Ramos (cell line): Measurements from ENCODE around the gene AFMID.

Experiments used
- in situ Hi-C: fragments of 300-500 bp; cut with MboI; formaldehyde crosslinking; loops from one replicate; pipeline ENCODE4 v1.14.3; 2022; ENCODE audit warnings: low sequenced_read_pairs; ENCODE audit not compliant: unreplicated experiment

AFMID gene

DNA sequence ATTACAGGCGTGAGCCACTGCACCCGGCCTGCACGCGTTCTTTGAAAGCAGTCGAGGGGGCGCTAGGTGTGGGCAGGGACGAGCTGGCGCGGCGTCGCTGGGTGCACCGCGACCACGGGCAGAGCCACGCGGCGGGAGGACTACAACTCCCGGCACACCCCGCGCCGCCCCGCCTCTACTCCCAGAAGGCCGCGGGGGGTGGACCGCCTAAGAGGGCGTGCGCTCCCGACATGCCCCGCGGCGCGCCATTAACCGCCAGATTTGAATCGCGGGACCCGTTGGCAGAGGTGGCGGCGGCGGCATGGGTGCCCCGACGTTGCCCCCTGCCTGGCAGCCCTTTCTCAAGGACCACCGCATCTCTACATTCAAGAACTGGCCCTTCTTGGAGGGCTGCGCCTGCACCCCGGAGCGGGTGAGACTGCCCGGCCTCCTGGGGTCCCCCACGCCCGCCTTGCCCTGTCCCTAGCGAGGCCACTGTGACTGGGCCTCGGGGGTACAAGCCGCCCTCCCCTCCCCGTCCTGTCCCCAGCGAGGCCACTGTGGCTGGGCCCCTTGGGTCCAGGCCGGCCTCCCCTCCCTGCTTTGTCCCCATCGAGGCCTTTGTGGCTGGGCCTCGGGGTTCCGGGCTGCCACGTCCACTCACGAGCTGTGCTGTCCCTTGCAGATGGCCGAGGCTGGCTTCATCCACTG lies 27.0 kb downstream of the AFMID start, which contains the start of gene BIRC5:
Gene BIRC5, plus strand, starts transcription at position 238 of the 690 bp plus-strand sequence. Its CDS starts 64 bp downstream, at position 302.
- in situ Hi-C loops, result no loop called here

DNA sequence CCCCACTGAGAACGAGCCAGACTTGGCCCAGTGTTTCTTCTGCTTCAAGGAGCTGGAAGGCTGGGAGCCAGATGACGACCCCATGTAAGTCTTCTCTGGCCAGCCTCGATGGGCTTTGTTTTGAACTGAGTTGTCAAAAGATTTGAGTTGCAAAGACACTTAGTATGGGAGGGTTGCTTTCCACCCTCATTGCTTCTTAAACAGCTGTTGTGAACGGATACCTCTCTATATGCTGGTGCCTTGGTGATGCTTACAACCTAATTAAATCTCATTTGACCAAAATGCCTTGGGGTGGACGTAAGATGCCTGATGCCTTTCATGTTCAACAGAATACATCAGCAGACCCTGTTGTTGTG lies 27.5 kb downstream of the AFMID start:
- in situ Hi-C loops, result no loop called here

DNA sequence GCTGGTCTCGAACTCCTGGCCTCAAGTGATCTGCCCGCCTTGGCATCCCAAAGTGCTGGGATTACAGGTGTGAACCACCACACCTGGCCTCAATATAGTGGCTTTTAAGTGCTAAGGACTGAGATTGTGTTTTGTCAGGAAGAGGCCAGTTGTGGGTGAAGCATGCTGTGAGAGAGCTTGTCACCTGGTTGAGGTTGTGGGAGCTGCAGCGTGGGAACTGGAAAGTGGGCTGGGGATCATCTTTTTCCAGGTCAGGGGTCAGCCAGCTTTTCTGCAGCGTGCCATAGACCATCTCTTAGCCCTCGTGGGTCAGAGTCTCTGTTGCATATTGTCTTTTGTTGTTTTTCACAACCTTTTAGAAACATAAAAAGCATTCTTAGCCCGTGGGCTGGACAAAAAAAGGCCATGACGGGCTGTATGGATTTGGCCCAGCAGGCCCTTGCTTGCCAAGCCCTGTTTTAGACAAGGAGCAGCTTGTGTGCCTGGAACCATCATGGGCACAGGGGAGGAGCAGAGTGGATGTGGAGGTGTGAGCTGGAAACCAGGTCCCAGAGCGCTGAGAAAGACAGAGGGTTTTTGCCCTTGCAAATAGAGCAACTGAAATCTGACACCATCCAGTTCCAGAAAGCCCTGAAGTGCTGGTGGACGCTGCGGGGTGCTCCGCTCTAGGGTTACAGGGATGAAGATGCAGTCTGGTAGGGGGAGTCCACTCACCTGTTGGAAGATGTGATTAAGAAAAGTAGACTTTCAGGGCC lies 32.4 kb downstream of the AFMID start:
- in situ Hi-C loops, result no loop called here

DNA sequence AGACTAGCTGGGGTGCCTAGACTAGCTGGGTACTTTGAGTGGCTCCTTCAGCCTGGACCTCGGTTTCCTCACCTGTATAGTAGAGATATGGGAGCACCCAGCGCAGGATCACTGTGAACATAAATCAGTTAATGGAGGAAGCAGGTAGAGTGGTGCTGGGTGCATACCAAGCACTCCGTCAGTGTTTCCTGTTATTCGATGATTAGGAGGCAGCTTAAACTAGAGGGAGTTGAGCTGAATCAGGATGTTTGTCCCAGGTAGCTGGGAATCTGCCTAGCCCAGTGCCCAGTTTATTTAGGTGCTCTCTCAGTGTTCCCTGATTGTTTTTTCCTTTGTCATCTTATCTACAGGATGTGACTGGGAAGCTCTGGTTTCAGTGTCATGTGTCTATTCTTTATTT lies 35.9 kb downstream of the AFMID start:
- in situ Hi-C loops, result no loop called here

DNA sequence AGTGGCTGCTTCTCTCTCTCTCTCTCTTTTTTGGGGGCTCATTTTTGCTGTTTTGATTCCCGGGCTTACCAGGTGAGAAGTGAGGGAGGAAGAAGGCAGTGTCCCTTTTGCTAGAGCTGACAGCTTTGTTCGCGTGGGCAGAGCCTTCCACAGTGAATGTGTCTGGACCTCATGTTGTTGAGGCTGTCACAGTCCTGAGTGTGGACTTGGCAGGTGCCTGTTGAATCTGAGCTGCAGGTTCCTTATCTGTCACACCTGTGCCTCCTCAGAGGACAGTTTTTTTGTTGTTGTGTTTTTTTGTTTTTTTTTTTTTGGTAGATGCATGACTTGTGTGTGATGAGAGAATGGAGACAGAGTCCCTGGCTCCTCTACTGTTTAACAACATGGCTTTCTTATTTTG lies 36.6 kb downstream of the AFMID start:
- in situ Hi-C loops, result no loop called here

DNA sequence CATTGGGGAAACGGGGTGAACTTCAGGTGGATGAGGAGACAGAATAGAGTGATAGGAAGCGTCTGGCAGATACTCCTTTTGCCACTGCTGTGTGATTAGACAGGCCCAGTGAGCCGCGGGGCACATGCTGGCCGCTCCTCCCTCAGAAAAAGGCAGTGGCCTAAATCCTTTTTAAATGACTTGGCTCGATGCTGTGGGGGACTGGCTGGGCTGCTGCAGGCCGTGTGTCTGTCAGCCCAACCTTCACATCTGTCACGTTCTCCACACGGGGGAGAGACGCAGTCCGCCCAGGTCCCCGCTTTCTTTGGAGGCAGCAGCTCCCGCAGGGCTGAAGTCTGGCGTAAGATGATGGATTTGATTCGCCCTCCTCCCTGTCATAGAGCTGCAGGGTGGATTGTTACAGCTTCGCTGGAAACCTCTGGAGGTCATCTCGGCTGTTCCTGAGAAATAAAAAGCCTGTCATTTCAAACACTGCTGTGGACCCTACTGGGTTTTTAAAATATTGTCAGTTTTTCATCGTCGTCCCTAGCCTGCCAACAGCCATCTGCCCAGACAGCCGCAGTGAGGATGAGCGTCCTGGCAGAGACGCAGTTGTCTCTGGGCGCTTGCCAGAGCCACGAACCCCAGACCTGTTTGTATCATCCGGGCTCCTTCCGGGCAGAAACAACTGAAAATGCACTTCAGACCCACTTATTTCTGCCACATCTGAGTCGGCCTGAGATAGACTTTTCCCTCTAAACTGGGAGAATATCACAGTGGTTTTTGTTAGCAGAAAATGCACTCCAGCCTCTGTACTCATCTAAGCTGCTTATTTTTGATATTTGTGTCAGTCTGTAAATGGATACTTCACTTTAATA lies 37.3 kb downstream of the AFMID start:
- in situ Hi-C loops, result no loop called here

DNA sequence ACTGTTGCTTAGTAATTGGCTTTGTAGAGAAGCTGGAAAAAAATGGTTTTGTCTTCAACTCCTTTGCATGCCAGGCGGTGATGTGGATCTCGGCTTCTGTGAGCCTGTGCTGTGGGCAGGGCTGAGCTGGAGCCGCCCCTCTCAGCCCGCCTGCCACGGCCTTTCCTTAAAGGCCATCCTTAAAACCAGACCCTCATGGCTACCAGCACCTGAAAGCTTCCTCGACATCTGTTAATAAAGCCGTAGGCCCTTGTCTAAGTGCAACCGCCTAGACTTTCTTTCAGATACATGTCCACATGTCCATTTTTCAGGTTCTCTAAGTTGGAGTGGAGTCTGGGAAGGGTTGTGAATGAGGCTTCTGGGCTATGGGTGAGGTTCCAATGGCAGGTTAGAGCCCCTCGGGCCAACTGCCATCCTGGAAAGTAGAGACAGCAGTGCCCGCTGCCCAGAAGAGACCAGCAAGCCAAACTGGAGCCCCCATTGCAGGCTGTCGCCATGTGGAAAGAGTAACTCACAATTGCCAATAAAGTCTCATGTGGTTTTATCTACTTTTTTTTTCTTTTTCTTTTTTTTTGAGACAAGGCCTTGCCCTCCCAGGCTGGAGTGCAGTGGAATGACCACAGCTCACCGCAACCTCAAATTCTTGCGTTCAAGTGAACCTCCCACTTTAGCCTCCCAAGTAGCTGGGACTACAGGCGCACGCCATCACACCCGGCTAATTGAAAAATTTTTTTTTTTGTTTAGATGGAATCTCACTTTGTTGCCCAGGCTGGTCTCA lies 38.1 kb downstream of the AFMID start:
- in situ Hi-C loops, result no loop called here

DNA sequence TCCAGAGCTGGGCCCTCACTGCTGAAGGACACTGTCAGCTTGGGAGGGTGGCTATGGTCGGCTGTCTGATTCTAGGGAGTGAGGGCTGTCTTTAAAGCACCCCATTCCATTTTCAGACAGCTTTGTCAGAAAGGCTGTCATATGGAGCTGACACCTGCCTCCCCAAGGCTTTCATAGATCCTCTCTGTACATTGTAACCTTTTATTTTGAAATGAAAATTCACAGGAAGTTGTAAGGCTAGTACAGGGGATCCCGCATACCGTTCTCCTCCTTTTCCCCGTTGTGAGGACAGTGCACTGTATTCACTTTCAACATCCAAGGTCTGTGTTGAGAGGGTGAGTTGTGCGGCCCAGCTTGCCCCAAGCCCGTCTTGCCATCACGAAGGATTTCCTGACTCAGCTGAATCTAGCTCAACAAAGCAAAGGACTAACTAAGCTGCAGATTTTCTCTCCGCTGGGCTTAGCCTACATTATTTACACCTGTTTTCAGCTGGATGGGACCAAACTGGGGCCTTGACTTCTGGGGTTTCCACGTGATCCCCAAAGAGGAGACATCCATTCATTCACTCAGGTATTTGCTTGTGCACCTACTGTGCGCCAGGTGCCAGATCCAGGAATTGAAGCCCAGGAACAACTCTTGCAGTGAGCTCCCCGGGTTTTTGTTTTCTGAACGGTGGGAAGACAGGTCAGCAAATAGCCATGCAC lies 39.0 kb downstream of the AFMID start:
- in situ Hi-C loops, result no loop called here

DNA sequence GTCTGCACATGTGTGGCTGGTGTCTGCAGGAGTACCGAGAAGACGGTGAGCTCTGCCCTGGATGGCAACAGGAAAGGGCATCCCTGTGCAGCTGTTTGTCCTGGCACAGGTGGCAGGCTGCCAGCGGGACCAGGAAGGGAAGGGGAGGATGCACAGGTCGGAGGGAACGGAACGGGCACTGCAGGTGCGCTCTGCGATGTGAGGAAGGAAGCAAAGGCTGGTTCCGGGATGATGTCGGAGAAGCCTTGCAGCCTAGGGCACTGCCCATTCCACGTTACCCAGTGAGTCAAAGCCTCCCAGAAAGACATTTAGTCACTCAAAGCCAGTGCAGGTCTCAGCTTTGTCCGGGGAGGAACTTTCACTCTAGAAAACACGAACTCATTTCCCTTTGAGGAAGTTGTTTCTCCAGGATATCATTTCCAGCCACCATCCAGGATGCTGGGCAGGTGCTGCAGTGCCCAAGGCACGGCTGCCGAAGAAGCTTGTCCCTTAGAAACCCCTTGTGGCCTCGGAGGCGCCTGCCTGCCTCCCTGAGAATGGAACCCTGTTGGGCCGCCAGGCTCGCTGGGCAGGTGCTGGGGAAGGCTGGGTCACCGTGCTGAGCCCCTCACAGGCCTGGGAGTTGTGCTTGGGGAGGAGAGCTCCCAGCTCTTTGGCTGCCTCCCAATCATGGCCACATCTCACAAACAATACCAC lies 39.7 kb downstream of the AFMID start:
- in situ Hi-C loops, result no loop called here

DNA sequence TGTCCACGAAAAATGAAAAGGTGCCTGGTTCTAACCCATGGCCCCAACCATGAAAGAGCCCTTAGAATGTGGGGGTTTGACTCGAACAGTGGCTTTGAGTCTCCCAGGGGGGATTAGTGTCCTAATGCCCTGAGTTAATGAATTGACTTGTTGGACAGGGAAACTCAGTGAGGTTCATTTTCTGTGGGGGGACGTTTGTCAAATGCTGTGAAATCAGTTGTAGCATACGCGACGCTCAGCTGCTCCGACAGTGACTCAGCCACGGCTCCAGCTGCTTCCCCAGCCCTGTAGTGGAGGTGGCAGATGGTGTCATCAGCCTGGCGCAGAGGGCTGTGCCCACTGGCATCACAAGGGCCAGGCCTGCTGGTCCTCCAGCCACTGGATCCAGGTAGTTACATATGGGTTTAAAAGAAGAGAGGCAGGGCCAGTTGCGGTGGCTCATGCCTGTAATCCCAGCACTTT lies 40.3 kb downstream of the AFMID start:
- in situ Hi-C loops, result no loop called here

DNA sequence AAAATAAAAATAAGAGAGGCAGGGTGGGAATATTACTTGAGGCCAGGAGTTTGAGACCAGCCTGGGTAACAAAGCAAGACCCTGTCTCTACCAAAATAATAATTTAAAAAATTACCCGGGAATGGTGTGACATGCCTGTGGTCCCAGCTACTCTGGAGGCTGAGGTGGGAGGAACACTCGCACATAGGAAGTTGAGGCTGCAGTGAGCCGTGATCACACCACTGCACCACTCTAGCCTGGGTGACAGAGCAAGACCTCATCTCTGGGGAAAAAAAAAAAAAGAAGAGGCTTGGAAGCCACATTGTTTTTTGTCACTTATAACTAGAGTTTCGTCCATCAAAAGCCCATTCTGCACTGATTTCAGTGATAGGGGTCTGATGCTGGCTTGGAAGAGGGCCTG lies 41.0 kb downstream of the AFMID start:
- in situ Hi-C loops, result no loop called here

DNA sequence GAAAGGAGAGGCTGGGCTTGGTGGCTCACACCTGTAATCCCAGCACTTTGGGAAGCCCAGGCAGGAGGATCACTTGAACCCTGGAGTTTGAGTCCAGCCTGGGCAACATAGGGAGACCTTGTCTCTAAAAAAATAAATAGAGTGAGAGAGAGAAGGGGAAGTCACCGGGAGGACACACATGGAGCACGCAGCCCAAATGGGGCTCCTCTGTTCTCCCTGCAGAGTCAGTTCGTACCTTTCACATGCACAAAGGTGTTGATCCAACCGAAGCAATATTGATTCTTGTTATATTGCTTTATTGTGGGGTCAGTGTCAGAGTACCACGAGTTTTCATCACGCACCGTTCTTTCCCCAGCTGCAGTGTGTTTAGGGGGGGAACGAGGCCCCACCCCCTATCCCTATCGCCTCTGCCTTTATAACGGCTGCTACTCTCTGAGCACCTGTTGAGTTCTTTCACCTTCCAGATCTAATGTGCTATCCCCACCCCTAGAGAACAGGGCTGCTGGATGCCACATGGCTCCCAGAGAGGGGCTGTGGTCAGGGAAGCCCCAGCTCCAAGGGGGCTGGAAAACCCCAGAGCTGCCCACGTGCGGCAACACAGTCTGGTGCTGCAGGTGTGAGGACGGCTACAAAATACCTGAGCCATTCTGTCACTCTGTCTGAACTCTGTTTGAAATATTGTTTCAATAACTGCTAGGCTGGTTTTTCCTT lies 43.2 kb downstream of the AFMID start:
- in situ Hi-C loops, result no loop called here

DNA sequence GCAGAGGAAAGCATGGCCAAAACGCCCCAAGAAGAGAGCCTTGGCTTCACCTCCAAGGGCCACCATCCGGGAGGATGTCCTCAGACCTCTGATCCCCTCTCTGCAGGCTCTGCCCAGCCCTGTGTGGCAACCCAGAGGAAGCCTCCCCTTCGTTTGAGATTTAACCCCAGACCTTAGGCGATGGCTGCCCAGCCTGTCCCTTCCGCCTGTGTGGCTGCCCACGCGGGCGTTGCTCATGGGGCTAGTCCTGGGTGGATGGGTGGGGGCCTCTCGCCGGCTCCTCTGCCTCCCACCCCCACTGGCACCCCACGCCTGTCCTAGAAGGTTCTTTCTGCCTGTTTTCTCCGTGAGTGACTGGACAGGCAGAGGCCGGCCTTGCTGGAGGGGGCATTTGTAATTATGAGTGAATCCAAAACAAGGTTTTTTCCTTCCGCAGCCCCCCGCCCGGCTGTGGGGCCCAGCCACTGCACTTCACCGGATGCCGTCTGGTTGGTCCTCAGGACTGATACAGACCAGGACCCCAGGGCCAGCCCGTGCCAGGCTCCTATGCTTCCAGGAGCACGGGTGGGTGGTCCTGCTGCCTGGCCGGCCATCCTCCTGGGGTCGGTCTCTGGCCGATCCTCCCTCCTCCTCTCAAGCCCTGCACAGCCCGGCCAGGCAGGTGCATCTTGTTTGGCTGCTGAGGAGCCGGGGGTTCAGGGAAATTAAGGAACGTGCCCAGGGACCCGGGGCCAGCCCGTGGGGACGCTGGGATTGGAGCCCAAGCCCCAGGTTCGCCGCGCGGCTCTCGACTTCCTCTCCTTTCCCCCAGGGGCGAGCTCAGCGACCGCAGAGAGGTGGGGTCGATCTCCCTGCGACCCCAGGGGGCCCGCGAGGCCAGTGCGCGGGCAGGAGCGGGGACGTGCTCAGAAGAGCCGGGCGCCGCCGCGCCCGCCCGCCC lies 44.1 kb downstream of the AFMID start, which contains the start of gene TMEM235:
Gene TMEM235, plus strand, starts transcription at position 636 of the 940 bp plus-strand sequence. CDS start 393 bp downstream, outside the sequence.
- in situ Hi-C loops, result no loop called here

DNA sequence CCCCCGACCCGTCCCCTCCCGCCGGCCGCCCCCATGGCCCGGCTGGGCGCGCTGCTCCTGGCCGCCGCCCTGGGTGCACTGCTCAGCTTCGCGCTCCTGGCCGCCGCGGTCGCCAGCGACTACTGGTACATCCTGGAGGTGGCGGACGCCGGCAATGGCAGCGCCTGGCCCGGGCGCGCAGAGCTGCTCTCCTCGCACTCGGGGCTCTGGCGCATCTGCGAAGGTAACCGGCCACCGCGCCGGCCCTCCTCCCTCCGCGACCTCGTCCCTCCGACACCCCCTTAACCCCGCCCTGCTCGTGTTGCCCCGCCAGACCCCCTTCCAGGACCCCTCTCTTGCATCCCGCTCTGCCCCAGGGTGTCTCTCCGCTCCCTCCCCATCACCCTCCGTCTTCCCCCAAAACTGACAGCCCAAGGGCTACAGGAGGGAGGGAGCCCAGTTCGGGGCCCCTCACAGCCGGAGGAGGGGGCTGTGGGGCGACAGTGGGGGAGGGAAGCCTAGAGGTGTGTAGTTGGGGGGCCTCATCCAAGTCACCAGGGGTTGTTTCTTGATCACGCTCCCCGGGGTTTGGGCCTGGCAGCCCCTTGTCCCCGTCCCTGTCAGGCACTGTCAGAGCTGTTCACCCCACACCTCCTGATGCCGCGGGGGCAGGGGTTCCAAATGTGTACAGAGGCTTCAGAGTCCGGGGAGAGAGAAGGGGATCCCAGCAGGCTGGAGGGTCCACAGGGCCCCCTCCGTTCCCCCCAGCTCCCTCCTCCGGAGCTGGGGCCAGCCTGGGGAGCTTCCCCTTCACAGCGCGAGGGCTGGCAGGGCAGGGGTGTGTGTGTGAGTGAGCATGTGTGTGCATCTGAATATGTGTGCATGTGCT lies 45.1 kb downstream of the AFMID start:
- in situ Hi-C loops, result no loop called here

DNA sequence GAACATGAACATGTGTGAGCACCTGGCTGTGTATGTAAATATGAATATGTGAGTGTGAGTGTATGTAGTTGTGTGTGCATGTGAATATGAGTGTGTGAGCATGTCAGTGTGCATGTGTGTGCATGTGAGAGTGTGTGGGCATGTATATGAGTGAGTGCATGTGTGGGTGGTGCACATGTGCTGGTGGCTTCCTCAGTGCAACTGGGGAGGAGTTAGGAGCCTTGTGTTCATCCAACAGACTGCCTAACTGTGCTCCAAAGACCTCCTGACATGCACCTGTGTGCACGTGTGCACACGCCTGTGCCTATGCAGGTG lies 45.7 kb downstream of the AFMID start:
- in situ Hi-C loops, result no loop called here

DNA sequence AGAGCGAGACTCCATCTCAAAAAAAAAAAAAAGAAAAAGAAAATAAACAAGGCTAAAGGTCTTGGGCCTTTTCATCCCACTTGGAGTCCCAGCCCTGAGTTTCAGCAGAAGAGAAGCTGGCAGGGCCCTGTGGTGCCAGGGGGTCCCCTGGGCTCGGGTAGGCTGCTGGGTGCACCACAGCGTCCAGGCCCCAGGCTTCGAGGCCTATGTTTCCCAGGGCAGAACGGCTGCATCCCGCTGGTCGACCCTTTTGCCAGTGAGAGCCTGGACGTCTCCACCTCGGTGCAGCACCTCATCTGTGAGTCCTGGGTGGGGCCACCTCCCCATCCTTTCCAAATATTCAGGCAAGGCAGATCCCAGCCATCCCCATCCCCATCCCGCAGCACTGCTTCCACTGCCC lies 46.5 kb downstream of the AFMID start:
- in situ Hi-C loops, result no loop called here
